GM18909 (cell line): ENCODE results near the gene ABLIM2.

Experiments
- ATAC-seq: cut with Tn5 transposase; IDR thresholded peaks from one replicate; pipeline ENCODE4 v1.9.1; 2021; ENCODE audit warnings: mild to moderate bottlenecking; ENCODE audit not compliant: unreplicated experiment, poor library complexity

Gene ABLIM2

GRCh38 chr4:8037150-8037769, 121.4 kb downstream of the ABLIM2 start:
- ATAC-seq = no peak

GRCh38 chr4:8035371-8035780, 123.2 kb downstream of the ABLIM2 start:
- no peak for ATAC-seq

GRCh38 chr4:8033829-8034528, 124.6 kb downstream of the ABLIM2 start:
- ATAC-seq = no peak

- no peak for ATAC-seq
Observed at GRCh38 chr4:8033067-8033755, 125.4 kb downstream of the ABLIM2 start.

GRCh38 chr4:8032381-8032780, 126.2 kb downstream of the ABLIM2 start:
- no peak for ATAC-seq

- ATAC-seq = no peak
Observed at GRCh38 chr4:8030121-8030781, 128.4 kb downstream of the ABLIM2 start.

GRCh38 chr4:8029689-8030088, 128.9 kb downstream of the ABLIM2 start:
- ATAC-seq = no peak

GRCh38 chr4:8028884-8029568, 129.6 kb downstream of the ABLIM2 start:
- no peak for ATAC-seq

GRCh38 chr4:8028368-8028767, 130.2 kb downstream of the ABLIM2 start:
- ATAC-seq = no peak

GRCh38 chr4:8026453-8026852, 132.2 kb downstream of the ABLIM2 start:
- ATAC-seq = no peak

GRCh38 chr4:8025668-8026067, 132.9 kb downstream of the ABLIM2 start:
- no peak for ATAC-seq

- ATAC-seq = no peak
Observed at GRCh38 chr4:8024073-8024786, 134.4 kb downstream of the ABLIM2 start.

- ATAC-seq = no peak
Observed at GRCh38 chr4:8023696-8024033, 134.9 kb downstream of the ABLIM2 start.

- no peak for ATAC-seq
Observed at GRCh38 chr4:8022767-8023695, 135.6 kb downstream of the ABLIM2 start.

GRCh38 chr4:8021796-8022195, 136.8 kb downstream of the ABLIM2 start:
- no peak for ATAC-seq

- ATAC-seq = no peak
Observed at GRCh38 chr4:8019396-8020365, 138.9 kb downstream of the ABLIM2 start.

- no peak for ATAC-seq
Observed at GRCh38 chr4:8016527-8016926, 142.1 kb downstream of the ABLIM2 start.

- ATAC-seq = no peak
Observed at GRCh38 chr4:8015512-8015911, 143.1 kb downstream of the ABLIM2 start.
